IMR-90 (cell line): Measurements from ENCODE around the gene FAM163B. TPM values are rescaled to one million over a fixed set of nuclear protein-coding genes. Genes with fewer than 3 reads are reported as not detected.

ENCODE experiments used
- ATAC-seq: fragments of 200-7000 bp; cut with Tn5 transposase; 2 replicates; pipeline ENCODE4 v1.9.1; 2020; ENCODE audit warnings: low read depth, mild to moderate bottlenecking, moderate library complexity
- BruUV-seq: library from RNA; stranded (reverse); fragments of 400-500 nt; replicated peaks from 2 replicates; lab custom pipeline; 2021; lab: Mats Ljungman, UMichigan
- CTCF ChIA-PET: fragments of 300-600 bp; formaldehyde crosslinking; extraction: SDS; loops from one replicate; lab custom pipeline; 2021; ENCODE audit warnings: antibody characterized with exemption; lab: Yijun Ruan, JAX
- POLR2A ChIA-PET: fragments of 300-600 bp; sonication (Branson Sonifier 250); formaldehyde crosslinking; loops from one replicate; lab custom pipeline; 2022; ENCODE audit warnings: antibody characterized with exemption; ENCODE audit not compliant: unreplicated experiment; lab: Charles Lee
- DNase-seq: peaks from one replicate; pipeline ENCODE4 v3.0.0; 2013
- H2AFZ ChIP-seq: replicated peaks from 2 replicates; pipeline ENCODE3; 2013; ENCODE audit warnings: low read length, mild to moderate bottlenecking; ENCODE audit not compliant: poor library complexity
- H2AK5ac ChIP-seq: 2 replicates; pipeline ENCODE4 v1.6.1; 2013; ENCODE audit warnings: low read depth, low read length, inconsistent platforms
- H2AK9ac ChIP-seq: replicated peaks from 2 replicates; pipeline ENCODE3; 2013; ENCODE audit warnings: mild to moderate bottlenecking, low read depth, low read length, moderate library complexity; ENCODE audit not compliant: poor library complexity
- H2BK120ac ChIP-seq: 2 replicates; pipeline ENCODE4 v1.6.1; 2013; ENCODE audit warnings: low read depth, low read length, inconsistent platforms
- H2BK15ac ChIP-seq: 3 replicates; pipeline ENCODE4 v1.6.1; 2013; ENCODE audit warnings: low read depth, low read length, inconsistent platforms
- H2BK20ac ChIP-seq: 2 replicates; pipeline ENCODE4 v1.6.1; 2013; ENCODE audit warnings: low read depth, mild to moderate bottlenecking, inconsistent platforms, low read length, moderate library complexity
- H2BK5ac ChIP-seq: 2 replicates; pipeline ENCODE4 v1.6.1; 2013; ENCODE audit warnings: mild to moderate bottlenecking, low read depth, low read length, inconsistent platforms; ENCODE audit not compliant: poor library complexity, severe bottlenecking
- H3K14ac ChIP-seq: replicated peaks from 2 replicates; pipeline ENCODE4 v1.6.1; 2013; ENCODE audit warnings: low read depth, low read length, inconsistent platforms
- H3K18ac ChIP-seq: 2 replicates; pipeline ENCODE4 v1.6.1; 2013; ENCODE audit warnings: low read depth, low read length, control low read depth
- H3K23ac ChIP-seq: 2 replicates; pipeline ENCODE4 v1.6.1; 2013; ENCODE audit warnings: low read depth, low read length, inconsistent platforms
- H3K27ac ChIP-seq: 2 replicates; pipeline ENCODE4 v1.5.1; 2013; ENCODE audit warnings: mild to moderate bottlenecking, control low read depth, low read length; ENCODE audit not compliant: insufficient read depth
- H3K27me3 ChIP-seq: 2 replicates; pipeline ENCODE4 v1.6.1; 2013; ENCODE audit warnings: low read length; ENCODE audit not compliant: control insufficient read depth, insufficient read depth
- H3K36me3 ChIP-seq: 2 replicates; pipeline ENCODE4 v1.6.1; 2013; ENCODE audit warnings: low read length, mixed read lengths; ENCODE audit not compliant: control insufficient read depth, insufficient read depth
- H3K4ac ChIP-seq: 2 replicates; pipeline ENCODE4 v1.6.1; 2013; ENCODE audit warnings: low read depth, low read length, inconsistent platforms
- H3K4me1 ChIP-seq: 2 replicates; pipeline ENCODE4 v1.6.1; 2013; ENCODE audit warnings: low read length, mixed read lengths; ENCODE audit not compliant: control insufficient read depth, insufficient read depth
- H3K4me2 ChIP-seq: 2 replicates; pipeline ENCODE4 v1.6.1; 2013; ENCODE audit warnings: low read depth, mild to moderate bottlenecking, control low read depth, low read length, moderate library complexity
- H3K4me3 ChIP-seq: 2 replicates; pipeline ENCODE4 v1.5.1; 2013; ENCODE audit warnings: low read depth, mild to moderate bottlenecking, control low read depth, low read length, moderate library complexity; ENCODE audit not compliant: insufficient read depth
- H3K56ac ChIP-seq: 2 replicates; pipeline ENCODE4 v1.6.1; 2013; ENCODE audit warnings: low read length, inconsistent platforms; ENCODE audit not compliant: insufficient read depth; ENCODE audit errors: extremely low read depth
- H3K79me1 ChIP-seq, 2 experiments: 2 replicates each; pipeline ENCODE4 v1.6.1; 2013; ENCODE audit warnings: low read length in 2 of 2, inconsistent platforms in 1 of 2, low read depth in 1 of 2
- H3K9ac ChIP-seq: 2 replicates; pipeline ENCODE4 v1.6.1; 2013; ENCODE audit warnings: low read depth, low read length, control low read depth
- H3K9me1 ChIP-seq: 2 replicates; pipeline ENCODE4 v1.6.1; 2013; ENCODE audit warnings: low read length, inconsistent platforms; ENCODE audit not compliant: insufficient read depth
- H3K9me3 ChIP-seq: 2 replicates; pipeline ENCODE4 v1.6.1; 2013; ENCODE audit warnings: low read length; ENCODE audit not compliant: control insufficient read depth, insufficient read depth
- H4K20me1 ChIP-seq: 2 replicates; pipeline ENCODE4 v1.6.1; 2013; ENCODE audit warnings: low read length, inconsistent platforms; ENCODE audit not compliant: insufficient read depth
- H4K5ac ChIP-seq: 2 replicates; pipeline ENCODE4 v1.6.1; 2013; ENCODE audit warnings: mild to moderate bottlenecking, low read depth, low read length, control low read depth
- H4K8ac ChIP-seq, 2 experiments: 2 replicates each; pipeline ENCODE4 v1.6.1; 2013; ENCODE audit warnings: low read depth in 2 of 2, low read length in 2 of 2, control low read depth in 1 of 2, inconsistent platforms in 1 of 2
- H4K91ac ChIP-seq: 2 replicates; pipeline ENCODE4 v1.6.1; 2013; ENCODE audit warnings: low read depth, low read length, inconsistent platforms; ENCODE audit not compliant: insufficient read depth
- BHLHE40 ChIP-seq: fragments of 150-350 bp; IDR thresholded peaks from 2 replicates; pipeline ENCODE4 v1.6.1; 2016; ENCODE audit warnings: mild to moderate bottlenecking, low read depth, low read length
- CHD1 ChIP-seq: IDR thresholded peaks from 2 replicates; pipeline ENCODE4 v1.6.1; 2012; ENCODE audit warnings: low read depth, low read length, improper control_type of control experiment
- FOS ChIP-seq: fragments of 150-350 bp; IDR thresholded peaks from 2 replicates; pipeline ENCODE4 v1.6.1; 2016; ENCODE audit warnings: low read depth, low read length
- MAFK ChIP-seq: IDR thresholded peaks from 2 replicates; pipeline ENCODE4 v1.6.1; 2012; ENCODE audit warnings: low read depth, low read length, improper control_type of control experiment
- MAZ ChIP-seq: IDR thresholded peaks from 2 replicates; pipeline ENCODE4 v1.6.1; 2012; ENCODE audit warnings: low read depth, mild to moderate bottlenecking, low read length, improper control_type of control experiment, moderate library complexity, borderline replicate concordance
- MXI1 ChIP-seq: IDR thresholded peaks from 2 replicates; pipeline ENCODE4 v1.6.1; 2012; ENCODE audit warnings: low read depth, mild to moderate bottlenecking, low read length, moderate library complexity, borderline replicate concordance
- NFE2L2 ChIP-seq: fragments of 150-350 bp; IDR thresholded peaks from 2 replicates; pipeline ENCODE4 v1.6.1; 2016; ENCODE audit warnings: low read depth, mild to moderate bottlenecking, low read length
- POLR2A ChIP-seq: IDR thresholded peaks from 2 replicates; pipeline ENCODE4 v1.6.1; 2012; ENCODE audit warnings: mild to moderate bottlenecking, low read depth, low read length
- RAD21 ChIP-seq: IDR thresholded peaks from 2 replicates; pipeline ENCODE4 v1.6.1; 2012; ENCODE audit warnings: low read length, improper control_type of control experiment
- RCOR1 ChIP-seq: IDR thresholded peaks from 2 replicates; pipeline ENCODE4 v1.6.1; 2012; ENCODE audit warnings: mild to moderate bottlenecking, low read length, improper control_type of control experiment; ENCODE audit not compliant: insufficient replicate concordance
- RFX5 ChIP-seq: IDR thresholded peaks from 2 replicates; pipeline ENCODE4 v1.8.0; 2012; ENCODE audit warnings: low read depth, mild to moderate bottlenecking, low read length, moderate library complexity
- SMC3 ChIP-seq: fragments of 150-350 bp; IDR thresholded peaks from 2 replicates; pipeline ENCODE4 v1.6.1; 2016; ENCODE audit warnings: low read depth, mild to moderate bottlenecking, antibody characterized with exemption, low read length, moderate library complexity
- WGBS, 2 experiments: methylation state at CpG; one replicate each; pipeline versions ENCODE4 v1.1.5 to v1.1.7; 2013; ENCODE audit warnings: missing lambda C conversion rate in 2 of 2; ENCODE audit not compliant: insufficient read length in 1 of 2; ENCODE audit errors: extremely low coverage in 2 of 2; 5-methylcytosine and 5-hydroxymethylcytosine counted together
- dilution Hi-C: fragments of 300-500 bp; cut with HindIII; formaldehyde crosslinking; loops from one replicate; pipeline ENCODE4 v1.14.3; 2018; ENCODE audit warnings: low sequenced_read_pairs; ENCODE audit not compliant: unreplicated experiment
- in situ Hi-C: fragments of 300-500 bp; cut with MboI; formaldehyde crosslinking; loops from 3 replicates; pipeline ENCODE4 v1.14.3; 2019; ENCODE audit warnings: low sequenced_read_pairs, inconsistent platforms, mixed read lengths
- intact Hi-C: fragments of 100-400 bp; cut with micrococcal nuclease; formaldehyde crosslinking; loops from 2 replicates; pipeline ENCODE4 v1.10.0; 2022
- polyA plus RNA-seq, 3 experiments: library from polyadenylated mRNA; depleted of rRNA; stranded (reverse); fragments of >200 nt; gene quantifications; 2 replicates each; pipeline ENCODE4 v1.2.3, GENCODE V29; 2012; ENCODE audit warnings: low replicate concordance in 1 of 3
- total RNA-seq: library from RNA; depleted of rRNA; stranded (reverse); fragments of >200 nt; gene quantifications from 2 replicates; pipeline ENCODE4 v1.2.3, GENCODE V29; 2012
- TF ChIP-seq, protein P1 (sequence below): fragments of 150-350 bp; IDR thresholded peaks from 2 replicates; pipeline ENCODE4 v1.6.1; 2017; ENCODE audit warnings: mild to moderate bottlenecking, antibody characterized with exemption, low read length, low read depth
- TF ChIP-seq, protein P2 (sequence below): fragments of 150-350 bp; IDR thresholded peaks from 2 replicates; pipeline ENCODE4 v1.6.1; 2016; ENCODE audit warnings: low read depth, mild to moderate bottlenecking, low read length, moderate library complexity, borderline replicate concordance
- TF ChIP-seq, protein P3 (sequence below): conservative IDR thresholded peaks from 2 replicates; pipeline ENCODE4 v1.5.1; 2012; ENCODE audit warnings: mild to moderate bottlenecking, low read depth, low read length, improper control_type of control experiment

Gene FAM163B
- total and polyA plus RNA-seq, 2 of the 4 experiments (the other 2 are of a cell fraction), result not detected

DNA sequence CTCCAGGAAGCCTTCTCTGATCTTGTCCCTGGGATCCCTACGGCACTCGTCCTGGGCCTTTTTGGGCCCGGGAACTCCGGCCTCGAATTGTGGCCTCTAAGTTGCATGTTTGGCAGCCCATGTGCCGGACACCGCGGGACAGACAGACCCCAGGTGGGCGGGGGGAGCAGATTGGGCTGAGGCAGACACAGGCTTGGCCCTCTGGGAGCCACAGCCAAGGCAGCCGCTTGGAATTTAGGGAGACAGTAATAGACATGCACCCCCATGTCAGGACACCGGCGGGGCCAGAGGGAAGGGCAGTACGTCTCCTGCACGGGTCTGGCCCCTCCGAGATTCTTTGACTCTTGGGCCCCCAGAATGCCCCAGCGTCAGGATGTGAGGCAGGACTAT, 38.5 kb downstream of the FAM163B start:
- Histone ChIP-seq H3K9ac (no peak overlapping the region), H2BK120ac (no peak overlapping the region), H3K79me1 (no peaks in the 10 kb centered on the region), H4K20me1 (no peaks in the 10 kb centered on the region), H3K18ac (no peak overlapping the region), H3K14ac (no peak overlapping the region), H4K8ac (no peak overlapping the region), H3K4me2 (no peak overlapping the region), H3K27me3 (peaks cover 42% of the 10 kb centered on the region), H3K9me1 (no peaks in the 10 kb centered on the region), H2AK9ac (no peak overlapping the region), H4K5ac (no peak overlapping the region), H4K91ac (no peak overlapping the region), H3K36me3 (no peaks in the 10 kb centered on the region), H3K4me1 (no peaks in the 10 kb centered on the region), H2BK5ac (no peak overlapping the region), H2AFZ (no peak overlapping the region), H3K27ac (no peak overlapping the region), H2BK15ac (no peak overlapping the region), H3K23ac (no peak overlapping the region), H3K9me3 (no peaks in the 10 kb centered on the region), H2AK5ac (no peak overlapping the region), H3K4ac (no peak overlapping the region), H3K4me3 (no peak overlapping the region), H3K56ac (no peak overlapping the region), H2BK20ac (no peak overlapping the region)
- ATAC-seq, result no peak
- DNase-seq, result no peak
- dilution Hi-C loops (no loop called here), in situ Hi-C loops (no loop called here), intact Hi-C loops (no loop called here)
- TF ChIP-seq RAD21, result no peak
- no peak for TF ChIP-seq RCOR1
- TF ChIP-seq CHD1, result no peak
- TF ChIP-seq, protein P1, sequence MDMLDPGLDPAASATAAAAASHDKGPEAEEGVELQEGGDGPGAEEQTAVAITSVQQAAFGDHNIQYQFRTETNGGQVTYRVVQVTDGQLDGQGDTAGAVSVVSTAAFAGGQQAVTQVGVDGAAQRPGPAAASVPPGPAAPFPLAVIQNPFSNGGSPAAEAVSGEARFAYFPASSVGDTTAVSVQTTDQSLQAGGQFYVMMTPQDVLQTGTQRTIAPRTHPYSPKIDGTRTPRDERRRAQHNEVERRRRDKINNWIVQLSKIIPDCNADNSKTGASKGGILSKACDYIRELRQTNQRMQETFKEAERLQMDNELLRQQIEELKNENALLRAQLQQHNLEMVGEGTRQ, result no peak
- no peak for TF ChIP-seq MAFK
- no peak for TF ChIP-seq RFX5
- TF ChIP-seq, protein P2, sequence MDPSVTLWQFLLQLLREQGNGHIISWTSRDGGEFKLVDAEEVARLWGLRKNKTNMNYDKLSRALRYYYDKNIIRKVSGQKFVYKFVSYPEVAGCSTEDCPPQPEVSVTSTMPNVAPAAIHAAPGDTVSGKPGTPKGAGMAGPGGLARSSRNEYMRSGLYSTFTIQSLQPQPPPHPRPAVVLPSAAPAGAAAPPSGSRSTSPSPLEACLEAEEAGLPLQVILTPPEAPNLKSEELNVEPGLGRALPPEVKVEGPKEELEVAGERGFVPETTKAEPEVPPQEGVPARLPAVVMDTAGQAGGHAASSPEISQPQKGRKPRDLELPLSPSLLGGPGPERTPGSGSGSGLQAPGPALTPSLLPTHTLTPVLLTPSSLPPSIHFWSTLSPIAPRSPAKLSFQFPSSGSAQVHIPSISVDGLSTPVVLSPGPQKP, result no peak
- TF ChIP-seq MXI1, result no peak
- no peak for TF ChIP-seq MAZ
- TF ChIP-seq BHLHE40, result no peak
- TF ChIP-seq NFE2L2, result no peak
- no peak for TF ChIP-seq POLR2A
- TF ChIP-seq FOS, result no peak
- TF ChIP-seq SMC3, result no peak
- TF ChIP-seq, protein P3, sequence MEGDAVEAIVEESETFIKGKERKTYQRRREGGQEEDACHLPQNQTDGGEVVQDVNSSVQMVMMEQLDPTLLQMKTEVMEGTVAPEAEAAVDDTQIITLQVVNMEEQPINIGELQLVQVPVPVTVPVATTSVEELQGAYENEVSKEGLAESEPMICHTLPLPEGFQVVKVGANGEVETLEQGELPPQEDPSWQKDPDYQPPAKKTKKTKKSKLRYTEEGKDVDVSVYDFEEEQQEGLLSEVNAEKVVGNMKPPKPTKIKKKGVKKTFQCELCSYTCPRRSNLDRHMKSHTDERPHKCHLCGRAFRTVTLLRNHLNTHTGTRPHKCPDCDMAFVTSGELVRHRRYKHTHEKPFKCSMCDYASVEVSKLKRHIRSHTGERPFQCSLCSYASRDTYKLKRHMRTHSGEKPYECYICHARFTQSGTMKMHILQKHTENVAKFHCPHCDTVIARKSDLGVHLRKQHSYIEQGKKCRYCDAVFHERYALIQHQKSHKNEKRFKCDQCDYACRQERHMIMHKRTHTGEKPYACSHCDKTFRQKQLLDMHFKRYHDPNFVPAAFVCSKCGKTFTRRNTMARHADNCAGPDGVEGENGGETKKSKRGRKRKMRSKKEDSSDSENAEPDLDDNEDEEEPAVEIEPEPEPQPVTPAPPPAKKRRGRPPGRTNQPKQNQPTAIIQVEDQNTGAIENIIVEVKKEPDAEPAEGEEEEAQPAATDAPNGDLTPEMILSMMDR, result no peak
- CTCF ChIA-PET, result no interaction called here
- POLR2A ChIA-PET, result no interaction called here
- no TSS peak for BruUV-seq
- WGBS, 2 experiments, result 46% methylated on average over 10 of the region's 16 CpGs; no CpG with 5 or more reads in 1 of the 2 experiments
